Glutamatergic neuron (in vitro differentiated cells): ENCODE data around the gene APOA5. TPM values are rescaled to one million over a fixed set of nuclear protein-coding genes. Genes with fewer than 3 reads are reported as not detected.

Experiments
- DNase-seq: peaks from one replicate; pipeline ENCODE4 v3.0.0; 2022
- H3K27ac Mint-ChIP-seq: one replicate; pipeline ENCODE4 v1.8.0; 2020; ENCODE audit warnings: mild to moderate bottlenecking, mixed read lengths, inconsistent platforms; ENCODE audit not compliant: unreplicated experiment
- H3K27me3 Mint-ChIP-seq: one replicate; pipeline ENCODE4 v1.8.0; 2020; ENCODE audit warnings: mild to moderate bottlenecking, moderate library complexity, mixed read lengths, inconsistent platforms; ENCODE audit not compliant: unreplicated experiment
- H3K36me3 Mint-ChIP-seq: one replicate; pipeline ENCODE4 v1.8.0; 2020; ENCODE audit warnings: mild to moderate bottlenecking, mixed read lengths, inconsistent platforms; ENCODE audit not compliant: unreplicated experiment
- H3K4me1 Mint-ChIP-seq: one replicate; pipeline ENCODE4 v1.8.0; 2020; ENCODE audit warnings: mild to moderate bottlenecking, low read depth, mixed read lengths, inconsistent platforms; ENCODE audit not compliant: unreplicated experiment
- H3K4me3 Mint-ChIP-seq: one replicate; pipeline ENCODE4 v1.8.0; 2020; ENCODE audit warnings: mild to moderate bottlenecking, mixed read lengths, inconsistent platforms; ENCODE audit not compliant: unreplicated experiment
- H3K9me3 Mint-ChIP-seq: one replicate; pipeline ENCODE4 v1.8.0; 2020; ENCODE audit warnings: mild to moderate bottlenecking, moderate library complexity, mixed read lengths, inconsistent platforms; ENCODE audit not compliant: unreplicated experiment
- total RNA-seq: library from RNA; stranded (reverse); fragmentation: NEBNext Ultra II Directional; extraction: Animal tissue kit (Norgen Biotek cat#: 25700); gene quantifications from one replicate; pipeline ENCODE4 v1.2.1, GENCODE V29; 2021; ENCODE audit not compliant: unreplicated experiment
- TF ChIP-seq, protein P1 (sequence below): fragments of 200-600 bp; sonication (generic); IDR thresholded peaks from one replicate; pipeline ENCODE4 v1.5.0; 2021; ENCODE audit not compliant: partially characterized antibody, unreplicated experiment

APOA5 gene
- total RNA-seq, 1 donor from 2014 or later: not detected

DNA sequence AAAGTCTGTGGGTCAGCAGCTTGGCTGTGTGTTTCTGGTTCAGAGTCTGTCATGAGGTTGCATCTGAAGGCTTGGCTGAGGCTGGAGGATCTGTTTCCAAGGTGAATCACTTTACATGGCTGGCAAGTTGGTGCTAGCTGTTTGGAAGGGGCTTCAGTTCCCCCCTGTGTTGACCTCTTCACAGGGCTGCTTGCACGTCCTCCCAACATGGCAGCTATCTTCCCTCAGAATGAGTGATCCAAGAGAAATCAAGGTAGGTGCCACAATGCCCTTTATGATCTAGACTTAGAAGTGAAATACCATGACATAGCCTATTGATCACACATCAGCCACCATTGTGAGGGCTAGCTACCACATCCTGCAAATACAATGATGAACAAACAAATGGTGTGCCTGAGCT lies 21.5 kb upstream of the APOA5 start:
- H3K27me3 Mint-ChIP-seq: peaks cover 3% of the 10 kb centered on the region
- no peak overlapping the region for H3K4me3 Mint-ChIP-seq
- H3K27ac Mint-ChIP-seq: no peak overlapping the region
- TF ChIP-seq, protein P1, sequence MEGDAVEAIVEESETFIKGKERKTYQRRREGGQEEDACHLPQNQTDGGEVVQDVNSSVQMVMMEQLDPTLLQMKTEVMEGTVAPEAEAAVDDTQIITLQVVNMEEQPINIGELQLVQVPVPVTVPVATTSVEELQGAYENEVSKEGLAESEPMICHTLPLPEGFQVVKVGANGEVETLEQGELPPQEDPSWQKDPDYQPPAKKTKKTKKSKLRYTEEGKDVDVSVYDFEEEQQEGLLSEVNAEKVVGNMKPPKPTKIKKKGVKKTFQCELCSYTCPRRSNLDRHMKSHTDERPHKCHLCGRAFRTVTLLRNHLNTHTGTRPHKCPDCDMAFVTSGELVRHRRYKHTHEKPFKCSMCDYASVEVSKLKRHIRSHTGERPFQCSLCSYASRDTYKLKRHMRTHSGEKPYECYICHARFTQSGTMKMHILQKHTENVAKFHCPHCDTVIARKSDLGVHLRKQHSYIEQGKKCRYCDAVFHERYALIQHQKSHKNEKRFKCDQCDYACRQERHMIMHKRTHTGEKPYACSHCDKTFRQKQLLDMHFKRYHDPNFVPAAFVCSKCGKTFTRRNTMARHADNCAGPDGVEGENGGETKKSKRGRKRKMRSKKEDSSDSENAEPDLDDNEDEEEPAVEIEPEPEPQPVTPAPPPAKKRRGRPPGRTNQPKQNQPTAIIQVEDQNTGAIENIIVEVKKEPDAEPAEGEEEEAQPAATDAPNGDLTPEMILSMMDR: no peak
- H3K36me3 Mint-ChIP-seq: no peaks in the 10 kb centered on the region
- no peaks in the 10 kb centered on the region for H3K4me1 Mint-ChIP-seq
- no peak for DNase-seq
- H3K9me3 Mint-ChIP-seq: no peaks in the 10 kb centered on the region

DNA sequence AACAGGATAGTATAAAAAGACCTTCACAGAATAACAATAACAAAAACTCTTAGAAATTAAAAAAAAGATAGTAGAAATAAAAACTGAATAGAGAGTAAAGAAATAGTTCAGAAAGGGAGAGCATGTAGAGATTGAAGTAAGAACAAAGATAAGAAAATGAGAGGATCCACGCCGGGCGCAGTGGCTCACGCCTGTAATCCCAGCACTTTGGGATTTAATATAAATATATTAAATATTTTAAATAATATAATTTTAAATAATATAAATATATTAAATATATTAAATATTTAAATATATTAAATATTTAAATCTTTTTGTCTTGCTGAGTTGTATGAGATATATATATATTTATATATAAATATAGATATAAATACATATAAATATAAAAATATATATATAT lies 20.4 kb upstream of the APOA5 start:
- Mint-ChIP-seq H3K4me1 (no peaks in the 10 kb centered on the region), H3K4me3 (no peak overlapping the region), H3K36me3 (no peaks in the 10 kb centered on the region), H3K9me3 (no peaks in the 10 kb centered on the region), H3K27ac (no peak overlapping the region), H3K27me3 (peaks cover 3% of the 10 kb centered on the region)
- DNase-seq: no peak
- TF ChIP-seq, protein P1: no peak

DNA sequence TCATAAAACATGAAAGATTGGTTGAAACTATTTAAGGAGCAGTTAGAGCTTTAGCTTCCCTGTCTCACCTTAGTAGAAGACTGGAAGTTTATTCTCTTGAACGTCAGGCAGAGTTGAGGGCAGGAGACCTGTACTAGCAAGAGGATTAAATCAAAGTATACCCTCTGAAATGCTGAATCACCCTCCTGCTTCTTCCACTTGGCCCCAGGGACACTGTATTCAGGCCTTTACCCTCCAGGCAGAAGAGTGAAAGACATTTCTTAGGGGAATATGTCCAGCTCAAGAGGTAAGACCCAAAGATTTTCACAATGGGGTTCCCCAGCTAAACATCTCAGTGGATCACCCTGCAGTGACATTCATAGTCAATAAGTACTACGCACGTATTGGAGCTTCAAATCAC lies 19.5 kb upstream of the APOA5 start:
- H3K27ac Mint-ChIP-seq: no peak overlapping the region
- H3K36me3 Mint-ChIP-seq: no peaks in the 10 kb centered on the region
- peaks cover 6% of the 10 kb centered on the region for H3K27me3 Mint-ChIP-seq
- H3K4me3 Mint-ChIP-seq: no peak overlapping the region
- no peaks in the 10 kb centered on the region for H3K4me1 Mint-ChIP-seq
- TF ChIP-seq, protein P1: no peak
- DNase-seq: no peak
- H3K9me3 Mint-ChIP-seq: no peaks in the 10 kb centered on the region

DNA sequence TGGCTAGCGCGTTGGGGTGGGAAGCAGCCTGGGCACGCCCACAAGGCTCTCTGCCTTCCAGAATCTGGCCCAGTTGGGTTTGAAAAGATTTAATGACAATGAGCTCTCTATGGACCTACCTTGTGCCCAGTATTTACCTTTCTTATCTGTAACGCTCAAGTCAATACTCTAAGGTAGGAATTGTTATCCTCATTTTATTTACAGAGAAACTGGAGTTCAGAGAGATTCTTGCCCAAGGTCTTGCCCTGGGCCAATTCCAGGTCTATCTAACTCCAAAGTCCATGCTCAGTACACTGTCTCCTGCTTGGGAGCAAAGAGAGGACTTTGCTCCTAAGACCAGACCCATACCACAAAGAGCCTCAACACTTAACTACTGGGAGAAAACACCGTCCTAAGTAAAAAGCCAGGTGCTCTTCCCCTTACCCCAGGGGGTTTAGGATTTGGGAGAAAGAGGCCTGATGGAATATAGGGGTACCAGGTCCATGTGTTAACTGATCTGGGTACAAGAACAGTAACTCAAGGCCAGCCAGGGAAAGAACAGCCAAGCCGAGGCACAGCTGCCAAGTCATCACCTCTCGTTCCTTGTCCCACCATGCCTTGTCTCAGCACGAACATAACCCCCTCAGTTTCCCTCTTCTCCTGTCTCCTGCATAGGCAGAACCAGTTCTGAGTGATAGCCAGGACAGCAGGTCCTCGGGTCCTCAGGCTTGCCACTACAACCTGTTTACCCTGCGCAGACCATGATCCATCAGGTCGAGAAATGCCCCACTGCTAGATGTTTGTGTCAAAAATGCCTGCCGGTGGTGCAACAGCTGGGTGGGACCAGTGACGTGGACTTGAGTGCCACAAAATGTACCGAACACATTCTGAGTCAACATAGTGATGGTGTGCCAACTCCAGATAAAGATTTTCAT lies 16.8 kb upstream of the APOA5 start:
- Mint-ChIP-seq H3K36me3 (no peaks in the 10 kb centered on the region), H3K4me1 (no peaks in the 10 kb centered on the region), H3K27ac (no peak overlapping the region), H3K27me3 (peaks cover 6% of the 10 kb centered on the region), H3K9me3 (no peaks in the 10 kb centered on the region), H3K4me3 (no peak overlapping the region)
- TF ChIP-seq, protein P1: no peak
- DNase-seq: no peak

DNA sequence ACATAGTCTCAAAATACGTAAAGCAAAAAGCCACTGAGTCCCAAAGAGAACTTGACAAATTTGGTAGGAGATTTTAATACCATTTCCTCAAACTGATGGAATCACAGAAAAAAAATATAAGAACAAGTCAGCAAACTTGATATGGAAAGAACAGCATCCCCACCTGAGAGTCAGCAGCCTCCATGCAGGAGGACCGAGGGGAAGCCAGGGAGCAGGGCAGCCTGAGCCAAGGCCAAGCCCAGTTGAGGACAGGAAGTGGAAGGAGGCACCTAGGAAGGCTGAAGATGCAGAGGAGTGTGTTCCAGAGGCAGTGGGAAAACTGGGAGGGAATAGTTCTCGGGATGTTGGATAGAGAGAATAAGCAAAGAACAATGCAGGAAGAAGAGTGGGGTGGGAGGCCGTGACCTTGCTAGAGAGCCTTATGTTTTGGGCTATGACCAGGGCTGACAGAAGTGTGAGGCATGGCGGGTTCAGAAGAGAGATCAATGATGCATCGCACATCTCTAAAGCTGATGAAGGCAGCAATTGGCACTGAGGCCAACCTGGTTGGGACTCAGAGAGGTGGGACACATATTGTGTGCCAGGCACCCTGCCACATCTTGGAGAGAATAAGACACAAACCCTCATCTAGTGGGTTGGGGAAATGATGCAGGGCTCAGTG lies 16.1 kb upstream of the APOA5 start:
- no peaks in the 10 kb centered on the region for H3K36me3 Mint-ChIP-seq
- H3K4me1 Mint-ChIP-seq: no peaks in the 10 kb centered on the region
- no peak for DNase-seq

More for the DNA sequence above, 16.1 kb upstream of the APOA5 start:
- Mint-ChIP-seq H3K9me3 (no peaks in the 10 kb centered on the region), H3K4me3 (no peak overlapping the region), H3K27ac (no peak overlapping the region), H3K27me3 (peaks cover 6% of the 10 kb centered on the region)
- TF ChIP-seq, protein P1: no peak
